HepG2 (cell line): ENCODE data around the gene PEAK1. TPM values are rescaled to one million over a fixed set of nuclear protein-coding genes. Genes with fewer than 3 reads are reported as not detected.
A peak's percentile ranks its signal among the peaks of the same experiment; 100 is the strongest.

Experiments used
- FOXA3 ChIP-seq: IDR thresholded peaks from 2 replicates; pipeline ENCODE4 v1.6.1; 2016; ENCODE audit warnings: missing genetic modification reagents, missing compliant biosample characterization
- HES4 ChIP-seq: sonication (generic); formaldehyde crosslinking; IDR thresholded peaks from 2 replicates; pipeline ENCODE4 v1.9.0; 2021; ENCODE audit warnings: mild to moderate bottlenecking, missing genetic modification reagents, borderline replicate concordance
- HNRNPK ChIP-seq: fragments of 200-400 bp; formaldehyde crosslinking; IDR thresholded peaks from 2 replicates; pipeline ENCODE4 v1.6.1; 2018; ENCODE audit warnings: low read length, low read depth, moderate library complexity, mild to moderate bottlenecking; ENCODE audit not compliant: poor library complexity, severe bottlenecking
- IKZF4 ChIP-seq: sonication (generic); formaldehyde crosslinking; IDR thresholded peaks from 2 replicates; pipeline ENCODE4 v1.5.1; 2020; ENCODE audit warnings: borderline replicate concordance, mild to moderate bottlenecking, low read depth, missing genetic modification reagents; ENCODE audit errors: not compliant biosample characterization
- ISL2 ChIP-seq: sonication (generic); formaldehyde crosslinking; IDR thresholded peaks from 2 replicates; pipeline ENCODE4 v1.5.0; 2020; ENCODE audit warnings: missing genetic modification reagents
- NFAT5 ChIP-seq: sonication (generic); formaldehyde crosslinking; IDR thresholded peaks from 2 replicates; pipeline ENCODE4 v1.4.0; 2020; ENCODE audit warnings: missing genetic modification reagents
- PHF5A ChIP-seq: IDR thresholded peaks from one replicate; pipeline ENCODE4 v1.6.1; 2018; ENCODE audit warnings: low read depth, missing genetic modification reagents; ENCODE audit not compliant: unreplicated experiment
- PLRG1 ChIP-seq: fragments of 450-650 bp; conservative IDR thresholded peaks from 2 replicates; pipeline ENCODE4 v1.6.1; 2016
- REL ChIP-seq: sonication (generic); formaldehyde crosslinking; conservative IDR thresholded peaks from 2 replicates; pipeline ENCODE4 v1.8.0; 2022; ENCODE audit warnings: mild to moderate bottlenecking, missing genetic modification reagents, moderate library complexity
- RFX5 ChIP-seq: IDR thresholded peaks from 2 replicates; pipeline ENCODE4 v1.6.1; 2011; ENCODE audit warnings: low read depth, low read length, improper control_type of control experiment
- SKIL ChIP-seq: sonication (generic); formaldehyde crosslinking; IDR thresholded peaks from 2 replicates; pipeline ENCODE4 v1.8.0; 2022; ENCODE audit warnings: missing genetic modification reagents, mild to moderate bottlenecking, moderate library complexity, borderline replicate concordance
- SMYD3 ChIP-seq: sonication (generic); formaldehyde crosslinking; IDR thresholded peaks from 2 replicates; pipeline ENCODE4 v1.8.1; 2023; ENCODE audit warnings: mild to moderate bottlenecking, missing genetic modification reagents
- SNAPC2 ChIP-seq: sonication (generic); formaldehyde crosslinking; IDR thresholded peaks from 2 replicates; pipeline ENCODE4 v1.8.1; 2022; ENCODE audit warnings: mild to moderate bottlenecking, missing genetic modification reagents
- SRSF9 ChIP-seq: fragments of 200-400 bp; formaldehyde crosslinking; IDR thresholded peaks from 2 replicates; pipeline ENCODE4 v1.6.1; 2018; ENCODE audit warnings: borderline replicate concordance, mild to moderate bottlenecking, low read depth, low read length; ENCODE audit not compliant: insufficient read depth, poor library complexity, severe bottlenecking
- TERF1 ChIP-seq: sonication (generic); formaldehyde crosslinking; IDR thresholded peaks from 2 replicates; pipeline ENCODE4 v1.8.0; 2022; ENCODE audit warnings: mild to moderate bottlenecking, missing genetic modification reagents, moderate library complexity
- THAP7 ChIP-seq: sonication (generic); formaldehyde crosslinking; IDR thresholded peaks from 2 replicates; pipeline ENCODE4 v1.8.1; 2023; ENCODE audit warnings: mild to moderate bottlenecking, missing genetic modification reagents
- TRAFD1 ChIP-seq: sonication (generic); formaldehyde crosslinking; IDR thresholded peaks from 2 replicates; pipeline ENCODE4 v1.5.1; 2020; ENCODE audit warnings: missing genetic modification reagents, mild to moderate bottlenecking, borderline replicate concordance
- ZNF101 ChIP-seq: sonication (generic); formaldehyde crosslinking; IDR thresholded peaks from 2 replicates; pipeline ENCODE4 v1.4.0; 2020; ENCODE audit warnings: mild to moderate bottlenecking, low read depth, missing genetic modification reagents, borderline replicate concordance
- ZNF224 ChIP-seq: sonication (generic); formaldehyde crosslinking; IDR thresholded peaks from 2 replicates; pipeline ENCODE4 v1.5.0; 2020; ENCODE audit warnings: mild to moderate bottlenecking, missing genetic modification reagents
- polyA plus RNA-seq, 8 experiments: library from polyadenylated mRNA; depleted of rRNA in 3 of 8; stranded (reverse) in 7 of 8; unstranded in 1 of 8; fragments of >200 nt; fragmentation: Illumina TruSeq in 4 of 8; extraction: Trizol in 4 of 8; gene quantifications; 2 replicates each; pipeline versions ENCODE4 v1.2.1 to v1.2.3, GENCODE V29; 2011 to 2016; ENCODE audit warnings: low read depth in 4 of 8, missing spikeins in 1 of 8, mixed read lengths in 1 of 8; ENCODE audit not compliant: insufficient read depth in 1 of 8
- total RNA-seq, 5 experiments: library from RNA; depleted of rRNA; stranded (reverse); fragments of >200 nt; fragmentation: Illumina TruSeq; extraction: Trizol; gene quantifications; 2 replicates each; pipeline ENCODE4 v1.2.3, GENCODE V29; 2016; ENCODE audit warnings: low read depth in 1 of 5

The PEAK1 gene
- total and polyA plus RNA-seq, 2 of the 13 experiments (the other 11 are each of a cell fraction or from before 2014, with no cell fraction given), result 6.0 to 6.6 TPM

- TF ChIP-seq THAP7 (CRISPR knock-in tag), result no peak
- peak; percentile 26; the same call in 1 of the 2 replicates for TF ChIP-seq FOXA3
- no peak for TF ChIP-seq ZNF224 (CRISPR knock-in tag)
- no peak for TF ChIP-seq PLRG1
- no peak for TF ChIP-seq ISL2 (CRISPR knock-in tag)
- no peak for TF ChIP-seq RFX5
- TF ChIP-seq TERF1, result no peak
- no peak for TF ChIP-seq HNRNPK
- TF ChIP-seq SMYD3 (CRISPR knock-in tag), result no peak
- TF ChIP-seq REL (CRISPR knock-in tag), result no peak
- no peak for TF ChIP-seq PHF5A (CRISPR knock-in tag)
- no peak for TF ChIP-seq TRAFD1 (CRISPR knock-in tag)
- no peak for TF ChIP-seq SKIL (CRISPR knock-in tag)
- TF ChIP-seq SRSF9, result no peak
- TF ChIP-seq ZNF101, result no peak
- no peak for TF ChIP-seq HES4
- no peak for TF ChIP-seq IKZF4
- no peak for TF ChIP-seq SNAPC2
- TF ChIP-seq NFAT5 (CRISPR knock-in tag), result no peak
These were observed 195.6 kb downstream of the PEAK1 start (continued) for GRCh38 chr15:77224352-77224751.
